HG03139 (cell line): ENCODE measurements around the gene ZMYND8.
A peak's percentile ranks its signal among the peaks of the same experiment; 100 is the strongest.
"Not testable (repeated sequence)": the region's sequence is repeated elsewhere in the genome, so short reads cannot be mapped to it uniquely, and the experiment has no call there.

Experiments
- ATAC-seq: cut with Tn5 transposase; IDR thresholded peaks from one replicate; pipeline ENCODE4 v1.9.1; 2021; ENCODE audit not compliant: unreplicated experiment

Gene ZMYND8

GRCh38 chr20:47210470-47210869, 146.0 kb downstream of the ZMYND8 start:
- no peak for ATAC-seq

GRCh38 chr20:47209982-47210381, 146.5 kb downstream of the ZMYND8 start:
- no peak for ATAC-seq

GRCh38 chr20:47208534-47209174, 147.8 kb downstream of the ZMYND8 start:
- no peak for ATAC-seq

GRCh38 chr20:47206962-47207641, 149.4 kb downstream of the ZMYND8 start:
- ATAC-seq = no peak

- not testable (repeated sequence) for ATAC-seq
These were observed 149.9 kb downstream of the ZMYND8 start for GRCh38 chr20:47206552-47206951.

- no peak for ATAC-seq
These were observed 150.8 kb downstream of the ZMYND8 start for GRCh38 chr20:47205577-47206123.

GRCh38 chr20:47204850-47205122, 151.7 kb downstream of the ZMYND8 start:
- ATAC-seq = not testable (repeated sequence)

GRCh38 chr20:47204008-47204849, 152.3 kb downstream of the ZMYND8 start:
- ATAC-seq = no peak

- ATAC-seq = no peak
These were observed 153.5 kb downstream of the ZMYND8 start for GRCh38 chr20:47202733-47203667.

GRCh38 chr20:47201074-47201730, 155.3 kb downstream of the ZMYND8 start:
- no peak for ATAC-seq

- ATAC-seq = no peak
These were observed 157.4 kb downstream of the ZMYND8 start for GRCh38 chr20:47198996-47199552.

- ATAC-seq = no peak
These were observed 158.2 kb downstream of the ZMYND8 start for GRCh38 chr20:47198254-47198671.

- peak; percentile 78 for ATAC-seq
These were observed 160.1 kb downstream of the ZMYND8 start for GRCh38 chr20:47196091-47197081.

GRCh38 chr20:47195573-47195972, 160.9 kb downstream of the ZMYND8 start:
- no peak for ATAC-seq

GRCh38 chr20:47191956-47192355, 164.5 kb downstream of the ZMYND8 start:
- no peak for ATAC-seq

- no peak for ATAC-seq
These were observed 165.3 kb downstream of the ZMYND8 start for GRCh38 chr20:47191074-47191673.

- ATAC-seq = no peak
These were observed 167.4 kb downstream of the ZMYND8 start for GRCh38 chr20:47189060-47189459.

GRCh38 chr20:47188540-47188939, 168.0 kb downstream of the ZMYND8 start:
- no peak for ATAC-seq
